Activated naive CD4-positive, alpha-beta T cell treated with anti-CD3 and anti-CD28 coated beads for 36 hours (primary cell): ENCODE data around the gene AATK. TPM values are rescaled to one million over a fixed set of nuclear protein-coding genes. Genes with fewer than 3 reads are reported as not detected.

Source experiments
- CTCF ChIA-PET: fragments of 350-600 bp; sonication (Branson Sonifier 250); formaldehyde crosslinking; loops from one replicate; lab custom pipeline; 2021; ENCODE audit warnings: antibody characterized with exemption; lab: Charles Lee
- DNase-seq: peaks from one replicate; pipeline ENCODE4 v3.0.0-alpha.2; 2020
- H3K27ac Mint-ChIP-seq: one replicate; pipeline ENCODE4 v1.8.0; 2021; ENCODE audit warnings: mild to moderate bottlenecking, mixed read lengths
- H3K27me3 Mint-ChIP-seq: one replicate; pipeline ENCODE4 v1.8.0; 2021; ENCODE audit warnings: low read depth, mixed read lengths
- H3K36me3 Mint-ChIP-seq: one replicate; pipeline ENCODE4 v1.8.0; 2021; ENCODE audit warnings: low read depth, mixed read lengths
- H3K4me1 Mint-ChIP-seq: one replicate; pipeline ENCODE4 v1.8.0; 2021; ENCODE audit warnings: low read depth, mixed read lengths
- H3K4me3 Mint-ChIP-seq: one replicate; pipeline ENCODE4 v1.8.0; 2021; ENCODE audit warnings: mild to moderate bottlenecking, moderate library complexity, mixed read lengths
- H3K9me3 Mint-ChIP-seq: one replicate; pipeline ENCODE4 v1.8.0; 2021; ENCODE audit warnings: mixed read lengths
- intact Hi-C: fragments of 100-400 bp; cut with micrococcal nuclease; formaldehyde crosslinking; loops from one replicate; pipeline ENCODE4 v1.15.1; 2023
- total RNA-seq, 2 experiments: library from RNA; stranded (reverse); gene quantifications; one replicate each; pipeline ENCODE4 v1.2.3, GENCODE V29; 2021

The AATK gene
- total RNA-seq, 2 experiments from 2014 or later = 0.32 TPM; not detected in 1

GRCh38 chr17:81097943-81098308 is 68.1 kb downstream of the AATK start:
- intact Hi-C loops = loop anchor here (1.0 to 10.0 kb wide), 2 partner anchors 107 to 303 kb away; partner anchors contain the start of gene CHMP6
- CTCF ChIA-PET = interaction anchor here (0.6 to 1.2 kb wide), 4 partner anchors 19 to 996 kb away, joined by 3 to 5 read pairs (median 3); partner anchors contain the start of gene GAA
- DNase-seq = no peak

GRCh38 chr17:81097134-81097942 is 68.7 kb downstream of the AATK start:
- peak; percentile 51 for DNase-seq

More at GRCh38 chr17:81097943-81098308, 68.1 kb downstream of the AATK start:
- H3K27me3 Mint-ChIP-seq = no peaks in the 10 kb centered on the region
- peaks cover 28% of the 10 kb centered on the region for H3K4me1 Mint-ChIP-seq
- H3K9me3 Mint-ChIP-seq = no peaks in the 10 kb centered on the region
- no peak overlapping the region for H3K27ac Mint-ChIP-seq
- no peaks in the 10 kb centered on the region for H3K36me3 Mint-ChIP-seq
- no peak overlapping the region for H3K4me3 Mint-ChIP-seq

GRCh38 chr17:81096741-81097133 is 69.3 kb downstream of the AATK start:
- H3K4me1 Mint-ChIP-seq = peaks cover 28% of the 10 kb centered on the region
- DNase-seq = no peak
- CTCF ChIA-PET = interaction anchor here (2.2 kb wide), 1 partner anchor 73 kb away, joined by 5 read pairs; no protein-coding TSS in a partner anchor
- H3K27ac Mint-ChIP-seq = no peak overlapping the region
- H3K36me3 Mint-ChIP-seq = no peaks in the 10 kb centered on the region
- no peaks in the 10 kb centered on the region for H3K27me3 Mint-ChIP-seq
- intact Hi-C loops = loop anchor here (1.0 to 10.0 kb wide), 2 partner anchors 105 to 302 kb away; partner anchors contain the start of gene CHMP6
- H3K9me3 Mint-ChIP-seq = no peaks in the 10 kb centered on the region
- no peak overlapping the region for H3K4me3 Mint-ChIP-seq

More at GRCh38 chr17:81097134-81097942, 68.7 kb downstream of the AATK start:
- Mint-ChIP-seq H3K4me1 (peaks cover 28% of the 10 kb centered on the region), H3K4me3 (no peak overlapping the region), H3K9me3 (no peaks in the 10 kb centered on the region), H3K27me3 (no peaks in the 10 kb centered on the region), H3K27ac (no peak overlapping the region), H3K36me3 (no peaks in the 10 kb centered on the region)
- CTCF ChIA-PET = interaction anchor here (0.6 to 2.2 kb wide), 4 partner anchors 28 to 996 kb away, joined by 3 to 5 read pairs (median 4); partner anchors contain the start of gene GAA
- intact Hi-C loops = loop anchor here (1.0 to 10.0 kb wide), 2 partner anchors 106 to 303 kb away; partner anchors contain the start of gene CHMP6

GRCh38 chr17:81095383-81095762 is 70.6 kb downstream of the AATK start:
- intact Hi-C loops = loop anchor here (1.0 to 10.0 kb wide), 4 partner anchors 60 to 301 kb away; partner anchors contain the start of genes BAIAP2, NDUFAF8 and TEPSIN
- H3K36me3 Mint-ChIP-seq = no peaks in the 10 kb centered on the region
- peak; percentile 65 for DNase-seq
- H3K27me3 Mint-ChIP-seq = no peaks in the 10 kb centered on the region
- H3K4me1 Mint-ChIP-seq = peaks cover 30% of the 10 kb centered on the region
- no peaks in the 10 kb centered on the region for H3K9me3 Mint-ChIP-seq
- H3K4me3 Mint-ChIP-seq = peak overlapping the region; percentile 24
- CTCF ChIA-PET = interaction anchor here (1.0 to 2.2 kb wide), 3 partner anchors 70 to 72 kb away, joined by 4 to 10 read pairs (median 5); no protein-coding TSS in a partner anchor
- peak overlapping the region; percentile 53 for H3K27ac Mint-ChIP-seq

- Mint-ChIP-seq H3K36me3 (no peaks in the 10 kb centered on the region), H3K4me3 (no peak overlapping the region), H3K27ac (no peak overlapping the region), H3K27me3 (no peaks in the 10 kb centered on the region), H3K4me1 (peaks cover 30% of the 10 kb centered on the region), H3K9me3 (no peaks in the 10 kb centered on the region)
- peak; percentile 97 for DNase-seq
- CTCF ChIA-PET = interaction anchor here (1.0 to 1.4 kb wide), 2 partner anchors 69 to 72 kb away, joined by 4 to 10 read pairs; no protein-coding TSS in a partner anchor
- intact Hi-C loops = loop anchor here (1.0 to 10.0 kb wide), 4 partner anchors 59 to 300 kb away; partner anchors contain the start of genes BAIAP2, NDUFAF8 and TEPSIN
Observed at GRCh38 chr17:81094509-81095382, 71.3 kb downstream of the AATK start.

- no peaks in the 10 kb centered on the region for H3K9me3 Mint-ChIP-seq
- H3K27ac Mint-ChIP-seq = no peak overlapping the region
- H3K4me3 Mint-ChIP-seq = no peak overlapping the region
- H3K36me3 Mint-ChIP-seq = no peaks in the 10 kb centered on the region
- no peak for DNase-seq
- H3K4me1 Mint-ChIP-seq = peaks cover 30% of the 10 kb centered on the region
- H3K27me3 Mint-ChIP-seq = no peaks in the 10 kb centered on the region
- intact Hi-C loops = loop anchor here (10.0 kb wide), 1 partner anchor 299 kb away; no protein-coding TSS in a partner anchor
- CTCF ChIA-PET = interaction anchor here (1.0 to 1.4 kb wide), 2 partner anchors 69 to 71 kb away, joined by 4 to 10 read pairs; no protein-coding TSS in a partner anchor
Observed at GRCh38 chr17:81093619-81094508, 72.2 kb downstream of the AATK start.

- no peak overlapping the region for H3K4me3 Mint-ChIP-seq
- CTCF ChIA-PET = interaction anchor here (1.1 kb wide), 1 partner anchor 10 kb away, joined by 3 read pairs; no protein-coding TSS in a partner anchor
- no peak overlapping the region for H3K27ac Mint-ChIP-seq
- H3K9me3 Mint-ChIP-seq = no peaks in the 10 kb centered on the region
- H3K4me1 Mint-ChIP-seq = peaks cover 32% of the 10 kb centered on the region
- DNase-seq = no peak
- no peaks in the 10 kb centered on the region for H3K36me3 Mint-ChIP-seq
- no peaks in the 10 kb centered on the region for H3K27me3 Mint-ChIP-seq
- intact Hi-C loops = loop anchor here (10.0 kb wide), 1 partner anchor 298 kb away; no protein-coding TSS in a partner anchor
Observed at GRCh38 chr17:81092518-81093095, 73.4 kb downstream of the AATK start.

- no peaks in the 10 kb centered on the region for H3K27me3 Mint-ChIP-seq
- H3K36me3 Mint-ChIP-seq = no peaks in the 10 kb centered on the region
- no peak overlapping the region for H3K4me3 Mint-ChIP-seq
- peaks cover 28% of the 10 kb centered on the region for H3K4me1 Mint-ChIP-seq
- H3K27ac Mint-ChIP-seq = no peak overlapping the region
- CTCF ChIA-PET = interaction anchor here (1.1 kb wide), 2 partner anchors 11 to 66 kb away, joined by 3 read pairs; no protein-coding TSS in a partner anchor
- H3K9me3 Mint-ChIP-seq = no peaks in the 10 kb centered on the region
- intact Hi-C loops = loop anchor here (10.0 kb wide), 1 partner anchor 297 kb away; no protein-coding TSS in a partner anchor
- DNase-seq = no peak
Observed at GRCh38 chr17:81091774-81092517, 74.1 kb downstream of the AATK start.

- no peak overlapping the region for H3K27ac Mint-ChIP-seq
- intact Hi-C loops = loop anchor here (10.0 kb wide), 1 partner anchor 296 kb away; no protein-coding TSS in a partner anchor
- CTCF ChIA-PET = interaction anchor here (0.5 to 1.1 kb wide), 2 partner anchors 66 to 463 kb away, joined by 3 read pairs; no protein-coding TSS in a partner anchor
- no peaks in the 10 kb centered on the region for H3K9me3 Mint-ChIP-seq
- H3K27me3 Mint-ChIP-seq = no peaks in the 10 kb centered on the region
- H3K4me3 Mint-ChIP-seq = no peak overlapping the region
- H3K4me1 Mint-ChIP-seq = peaks cover 21% of the 10 kb centered on the region
- H3K36me3 Mint-ChIP-seq = no peaks in the 10 kb centered on the region
- no peak for DNase-seq
Observed at GRCh38 chr17:81091154-81091553, 74.9 kb downstream of the AATK start.
